HFF-Myc (cell line): ENCODE results near the gene RGMB.

Source experiments
- DNase-seq: peaks from one replicate; pipeline ENCODE4 v3.0.0-alpha.2; 2011; ENCODE audit warnings: low read depth; ENCODE audit errors: extremely low read depth
- H3K4me3 ChIP-seq: replicated peaks from 2 replicates; pipeline ENCODE4 v1.5.1; 2011; ENCODE audit warnings: low read depth, mild to moderate bottlenecking, control low read depth, low read length
- TF ChIP-seq, protein P1 (sequence below): IDR thresholded peaks from 2 replicates; pipeline ENCODE4 v1.5.1; 2012; ENCODE audit warnings: mild to moderate bottlenecking, low read depth, low read length, control low read depth; ENCODE audit errors: missing control alignments

The RGMB gene

DNA sequence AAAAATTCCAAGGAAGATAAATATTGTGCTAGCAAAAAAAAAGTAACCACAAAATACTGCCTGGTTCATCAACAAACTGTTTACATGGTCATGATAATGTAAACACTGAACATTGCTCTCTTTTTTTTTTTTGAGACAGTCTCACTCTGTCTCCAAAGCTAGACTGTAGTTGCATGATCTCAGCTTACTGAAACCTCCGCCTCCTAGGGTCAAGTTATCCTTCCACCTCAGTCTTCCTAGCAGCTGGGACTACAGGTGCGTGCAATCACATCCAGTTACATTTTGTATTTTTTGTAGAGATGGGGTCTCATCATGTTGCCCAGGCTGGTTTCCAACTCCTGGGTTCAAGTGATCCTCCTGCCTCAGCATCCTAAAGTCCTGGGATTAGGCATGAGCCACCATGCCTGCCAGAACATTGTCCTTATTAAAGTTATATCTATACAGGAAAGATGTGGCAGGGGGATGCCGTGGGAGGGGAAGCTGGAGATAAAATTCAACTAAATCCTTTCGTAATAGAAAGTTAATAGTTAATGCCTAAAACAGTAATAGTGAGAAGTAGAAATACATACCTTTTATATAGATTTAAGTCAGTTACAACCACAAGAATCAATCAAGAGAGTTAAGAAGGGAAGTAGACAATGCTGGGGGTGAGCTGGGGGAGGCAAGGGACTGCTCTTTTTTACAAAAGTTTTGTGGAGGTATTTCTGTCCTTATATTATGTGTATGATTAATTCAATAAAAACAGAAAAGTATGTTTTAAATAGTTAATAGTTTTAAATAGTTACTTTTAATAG, 52.3 kb downstream of the RGMB start:
- DNase-seq: no peak
- no peak overlapping the region for H3K4me3 ChIP-seq
- TF ChIP-seq, protein P1, sequence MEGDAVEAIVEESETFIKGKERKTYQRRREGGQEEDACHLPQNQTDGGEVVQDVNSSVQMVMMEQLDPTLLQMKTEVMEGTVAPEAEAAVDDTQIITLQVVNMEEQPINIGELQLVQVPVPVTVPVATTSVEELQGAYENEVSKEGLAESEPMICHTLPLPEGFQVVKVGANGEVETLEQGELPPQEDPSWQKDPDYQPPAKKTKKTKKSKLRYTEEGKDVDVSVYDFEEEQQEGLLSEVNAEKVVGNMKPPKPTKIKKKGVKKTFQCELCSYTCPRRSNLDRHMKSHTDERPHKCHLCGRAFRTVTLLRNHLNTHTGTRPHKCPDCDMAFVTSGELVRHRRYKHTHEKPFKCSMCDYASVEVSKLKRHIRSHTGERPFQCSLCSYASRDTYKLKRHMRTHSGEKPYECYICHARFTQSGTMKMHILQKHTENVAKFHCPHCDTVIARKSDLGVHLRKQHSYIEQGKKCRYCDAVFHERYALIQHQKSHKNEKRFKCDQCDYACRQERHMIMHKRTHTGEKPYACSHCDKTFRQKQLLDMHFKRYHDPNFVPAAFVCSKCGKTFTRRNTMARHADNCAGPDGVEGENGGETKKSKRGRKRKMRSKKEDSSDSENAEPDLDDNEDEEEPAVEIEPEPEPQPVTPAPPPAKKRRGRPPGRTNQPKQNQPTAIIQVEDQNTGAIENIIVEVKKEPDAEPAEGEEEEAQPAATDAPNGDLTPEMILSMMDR: no peak

DNA sequence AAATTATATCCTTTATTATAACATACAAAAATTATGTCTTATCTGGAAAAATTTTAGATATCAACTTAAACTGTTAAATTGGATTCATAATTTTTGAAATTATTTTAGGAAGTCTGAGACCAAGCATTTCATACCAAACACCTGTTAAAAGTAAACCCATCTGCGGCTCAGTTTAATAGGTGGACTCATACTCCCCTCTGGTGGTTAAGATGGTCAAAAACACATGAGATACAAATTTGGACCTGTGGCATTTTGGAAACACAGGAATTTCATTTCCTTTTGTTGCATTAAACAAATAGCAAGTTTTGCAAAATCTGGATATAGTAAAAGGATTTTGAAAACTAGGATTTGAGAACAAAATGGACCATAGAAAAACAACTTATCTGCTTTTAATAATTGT, 53.7 kb downstream of the RGMB start:
- TF ChIP-seq, protein P1: peak; percentile 34
- no peak overlapping the region for H3K4me3 ChIP-seq
- DNase-seq: peak; percentile 26

DNA sequence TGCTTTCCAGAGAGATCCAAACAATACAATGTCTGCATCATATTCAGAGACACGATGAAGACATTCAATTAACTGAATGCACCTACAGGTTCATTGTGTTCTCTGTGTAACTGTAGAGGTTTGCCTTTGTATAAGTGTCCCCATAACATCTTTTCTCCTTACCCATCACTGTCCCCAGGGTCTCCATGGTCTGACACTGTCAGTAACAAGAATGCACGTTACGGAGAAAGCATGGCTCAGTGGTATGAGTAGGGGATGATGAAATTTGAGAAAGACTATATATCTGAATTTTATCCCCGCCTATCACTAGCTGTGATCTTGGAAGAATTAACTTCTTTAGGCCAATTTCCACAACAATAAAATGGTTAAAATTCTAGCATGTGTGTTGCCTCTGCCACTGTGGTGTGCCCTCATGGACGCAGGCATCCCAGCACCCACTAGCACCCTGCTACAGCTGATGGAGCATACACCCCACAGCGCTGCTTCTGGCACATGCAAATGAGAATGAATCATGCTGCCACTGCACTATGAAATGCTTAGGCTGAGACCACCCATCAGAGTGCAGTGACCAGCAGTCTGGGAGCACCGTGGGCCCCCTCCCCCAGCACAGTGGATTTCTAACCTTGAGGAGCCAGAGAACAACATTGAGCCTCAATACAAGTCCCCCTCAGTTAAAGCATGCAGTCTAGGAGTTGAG, 54.3 kb downstream of the RGMB start:
- TF ChIP-seq, protein P1: no peak
- H3K4me3 ChIP-seq: no peak overlapping the region
- DNase-seq: no peak

DNA sequence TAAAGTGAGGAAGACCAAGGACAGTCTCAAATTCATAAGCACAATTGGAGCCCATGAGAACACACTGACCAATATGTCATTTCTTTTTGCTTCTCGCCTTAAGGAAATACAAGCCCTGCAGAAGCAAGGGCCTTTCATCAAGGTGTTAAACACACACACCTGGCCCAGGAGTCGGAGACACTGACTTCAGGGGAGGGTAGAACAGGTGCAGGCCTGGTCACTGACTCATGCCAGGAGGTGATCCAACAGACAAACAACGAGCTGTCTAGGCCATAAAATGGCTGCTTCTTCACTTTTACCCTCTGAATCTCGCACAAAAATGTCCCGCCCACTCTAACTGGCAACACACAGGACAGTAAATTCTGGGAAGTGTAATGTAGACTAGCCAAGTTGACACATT, 62.7 kb downstream of the RGMB start:
- no peak overlapping the region for H3K4me3 ChIP-seq
- TF ChIP-seq, protein P1: no peak
- no peak for DNase-seq

DNA sequence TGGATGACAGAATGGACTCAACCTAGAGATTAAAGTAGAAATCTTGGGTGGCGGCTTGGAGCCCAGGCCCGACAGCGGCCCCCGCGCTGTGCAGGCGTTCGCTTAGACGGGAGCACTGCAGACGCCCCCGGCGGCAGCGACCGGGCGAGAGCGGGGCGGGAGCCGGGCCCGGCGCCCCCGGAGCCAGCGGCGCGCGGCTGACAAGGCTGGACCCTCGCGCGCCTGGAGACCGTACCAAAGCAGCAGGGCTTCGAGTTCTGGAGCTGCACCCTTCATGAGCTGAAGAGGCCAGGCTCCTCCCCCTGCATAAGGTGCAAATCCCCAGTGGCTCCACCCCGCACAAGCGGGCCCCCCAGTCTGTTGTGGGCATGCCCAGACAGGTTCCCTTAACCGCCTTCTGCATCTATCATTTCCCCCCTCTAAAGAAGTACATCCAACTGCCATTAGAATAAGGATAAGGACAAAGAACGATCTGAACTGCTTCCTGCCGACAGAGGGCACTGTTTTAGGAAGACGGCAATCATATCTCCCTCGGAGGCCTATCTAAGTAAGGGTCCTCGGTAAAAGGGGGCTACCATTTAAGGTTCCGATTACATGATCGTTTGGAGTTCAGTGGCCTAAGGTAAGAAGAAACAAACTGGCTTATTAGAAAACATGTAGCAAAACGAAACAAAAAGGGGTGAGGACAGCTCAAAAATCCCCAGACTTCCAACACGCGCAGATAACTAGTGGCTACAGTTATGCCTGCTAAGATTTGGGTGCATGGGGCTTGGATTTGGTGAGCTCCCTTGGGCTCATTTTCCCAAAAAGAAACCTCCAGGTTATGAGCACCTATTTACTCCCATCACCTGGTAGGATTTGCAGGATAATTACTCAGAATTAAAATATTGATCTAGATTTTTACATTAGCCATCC, 66.3 kb downstream of the RGMB start:
- no peak overlapping the region for H3K4me3 ChIP-seq
- TF ChIP-seq, protein P1: no peak
- DNase-seq: no peak

DNA sequence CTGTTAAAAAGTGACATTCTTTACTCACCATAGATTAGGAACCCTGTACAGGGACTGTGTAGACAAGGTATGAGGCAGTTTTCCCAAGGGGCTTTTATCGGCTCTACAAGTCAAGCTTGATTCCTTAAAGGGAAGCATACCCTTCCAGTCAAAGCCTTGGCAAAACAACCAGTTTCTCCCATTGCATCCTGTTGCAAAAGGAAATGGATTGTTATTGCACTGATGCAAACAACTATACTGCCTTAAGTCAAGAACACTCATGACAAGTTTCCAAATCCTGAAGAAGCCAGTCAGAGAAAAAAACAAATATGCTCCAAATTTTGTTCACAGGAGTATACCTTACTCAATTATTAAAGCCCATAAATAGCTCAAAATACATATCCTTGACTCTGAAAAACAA, 67.5 kb downstream of the RGMB start:
- TF ChIP-seq, protein P1: no peak
- no peak overlapping the region for H3K4me3 ChIP-seq
- DNase-seq: no peak
